ENCODE data around the gene SLC16A13. TPM values are rescaled to one million over a fixed set of nuclear protein-coding genes. Genes with fewer than 3 reads are reported as not detected.

The SLC16A13 gene
- total and polyA plus RNA-seq, 2 of the 8 experiments (the other 6 are each of a cell fraction or from before 2014, with no cell fraction given): 5.4 to 5.8 TPM

DNA sequence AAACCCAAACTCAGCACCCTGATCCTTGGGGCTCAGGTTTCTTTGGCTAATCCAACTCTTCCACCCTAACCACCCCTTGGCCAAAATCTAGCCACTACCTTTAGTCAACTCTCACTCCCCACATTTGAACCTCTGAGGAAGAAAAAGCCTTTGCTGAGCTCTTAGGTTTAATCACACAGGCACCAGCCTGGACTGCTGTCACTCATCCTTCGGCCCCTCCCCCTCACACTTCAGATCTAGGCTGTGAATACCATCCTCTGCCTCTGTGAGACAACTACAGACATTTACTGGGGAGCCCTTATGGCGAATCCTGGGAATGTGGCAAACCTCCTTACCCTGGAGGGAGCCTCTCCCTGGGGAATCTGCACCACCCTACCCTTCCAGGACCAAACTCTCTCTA, 28.7 kb upstream of the SLC16A13 start (continued):
- TF ChIP-seq RAD21 (IDR thresholded peaks at IDR 0.05 in 1 of 2, conservative IDR thresholded peaks at IDR 0.05 in 1 of 2; ENCODE audit: low read depth in 2 of 2, low read length in 2 of 2): no peak
- TF ChIP-seq, protein P1, sequence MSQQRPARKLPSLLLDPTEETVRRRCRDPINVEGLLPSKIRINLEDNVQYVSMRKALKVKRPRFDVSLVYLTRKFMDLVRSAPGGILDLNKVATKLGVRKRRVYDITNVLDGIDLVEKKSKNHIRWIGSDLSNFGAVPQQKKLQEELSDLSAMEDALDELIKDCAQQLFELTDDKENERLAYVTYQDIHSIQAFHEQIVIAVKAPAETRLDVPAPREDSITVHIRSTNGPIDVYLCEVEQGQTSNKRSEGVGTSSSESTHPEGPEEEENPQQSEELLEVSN (IDR thresholded peaks at IDR 0.05): no peak

Measured in H1 (cell line).